Colonic mucosa (tissue), 4 donors: Measurements from ENCODE around the gene NXPE3. TPM values are rescaled to one million over a fixed set of nuclear protein-coding genes. Genes with fewer than 3 reads are reported as not detected.

ENCODE experiments used
- DNase-seq: peaks from one replicate; pipeline ENCODE4 v3.0.0-alpha.2; 2020
- H3K27ac ChIP-seq: fragments of 200-600 bp; one replicate; pipeline ENCODE4 v1.8.0; 2021
- H3K27me3 ChIP-seq: fragments of 200-600 bp; one replicate; pipeline ENCODE4 v1.8.0; 2021
- H3K36me3 ChIP-seq: fragments of 200-600 bp; one replicate; pipeline ENCODE4 v1.8.0; 2021
- H3K4me1 ChIP-seq: fragments of 200-600 bp; one replicate; pipeline ENCODE4 v1.8.0; 2021; ENCODE audit warnings: mild to moderate bottlenecking
- H3K4me3 ChIP-seq: fragments of 200-600 bp; one replicate; pipeline ENCODE4 v1.8.0; 2021
- H3K9ac ChIP-seq, 2 donors: one replicate each; pipeline ENCODE4 v1.7.0; 2013; ENCODE audit warnings: control low read depth in 2 of 2, low read depth in 2 of 2, low read length in 2 of 2
- H3K9me3 ChIP-seq: fragments of 200-600 bp; one replicate; pipeline ENCODE4 v1.8.0; 2021
- CTCF ChIP-seq: fragments of 200-600 bp; IDR thresholded peaks from one replicate; pipeline ENCODE4 v1.8.0; 2022; ENCODE audit warnings: antibody characterized with exemption, mild to moderate bottlenecking
- intact Hi-C: fragments of 100-400 bp; cut with DNase I; formaldehyde crosslinking; loops from one replicate; pipeline ENCODE4 v1.14.1; 2022
- total RNA-seq, 2 donors: library from RNA; stranded (reverse); fragmentation: NEBNext Ultra II Directional in 1 of 2; extraction: Animal tissue kit (Norgen Biotek cat#: 25700) in 1 of 2; gene quantifications; one replicate each; pipeline ENCODE4 v1.2.1, GENCODE V29; 2021
- donor health status: healthy.
- donor health status: DM: no; HTN: no; CAD: no.
- donor health status: DM: no; HTN: no; CAD: no.

NXPE3 gene
- total RNA-seq, 2 donors from 2014 or later: 2.1 to 3.5 TPM

GRCh38 chr3:101803939-101804338 is 24.9 kb downstream of the NXPE3 start:
- H3K27ac ChIP-seq: no peak overlapping the region
- H3K4me1 ChIP-seq: no peaks in the 10 kb centered on the region
- no peak overlapping the region for H3K9ac ChIP-seq
- no peaks in the 10 kb centered on the region for H3K27me3 ChIP-seq
- H3K9me3 ChIP-seq: no peaks in the 10 kb centered on the region
- no peak for TF ChIP-seq CTCF
- no peak for DNase-seq
- intact Hi-C loops: loop anchor here (2.0 kb wide), 1 partner anchor 733 kb away; no protein-coding TSS in a partner anchor
- H3K36me3 ChIP-seq: no peaks in the 10 kb centered on the region
- no peak overlapping the region for H3K4me3 ChIP-seq

GRCh38 chr3:101806491-101806890 is 27.5 kb downstream of the NXPE3 start:
- H3K9me3 ChIP-seq: no peaks in the 10 kb centered on the region
- no peak overlapping the region for H3K27ac ChIP-seq
- H3K27me3 ChIP-seq: no peaks in the 10 kb centered on the region
- H3K4me1 ChIP-seq: no peaks in the 10 kb centered on the region
- H3K4me3 ChIP-seq: no peak overlapping the region
- intact Hi-C loops: no loop called here
- no peak for TF ChIP-seq CTCF
- H3K9ac ChIP-seq: no peak overlapping the region
- no peak for DNase-seq
- H3K36me3 ChIP-seq: no peaks in the 10 kb centered on the region

- H3K27ac ChIP-seq: no peak overlapping the region
- H3K9ac ChIP-seq: no peak overlapping the region
- no peaks in the 10 kb centered on the region for H3K36me3 ChIP-seq
- no peak for TF ChIP-seq CTCF
- no peaks in the 10 kb centered on the region for H3K4me1 ChIP-seq
- H3K27me3 ChIP-seq: no peaks in the 10 kb centered on the region
- H3K9me3 ChIP-seq: no peaks in the 10 kb centered on the region
- intact Hi-C loops: loop anchor here (2.0 kb wide), 1 partner anchor 417 kb away; no protein-coding TSS in a partner anchor
- no peak overlapping the region for H3K4me3 ChIP-seq
- DNase-seq: no peak
Measured at GRCh38 chr3:101807888-101808287, 28.9 kb downstream of the NXPE3 start.

GRCh38 chr3:101809178-101810021 is 30.4 kb downstream of the NXPE3 start:
- H3K27me3 ChIP-seq: no peaks in the 10 kb centered on the region
- H3K4me1 ChIP-seq: peaks cover 4% of the 10 kb centered on the region
- no peaks in the 10 kb centered on the region for H3K9me3 ChIP-seq
- no peak overlapping the region for H3K27ac ChIP-seq
- no peak overlapping the region for H3K9ac ChIP-seq
- TF ChIP-seq CTCF: peak; percentile 69
- no peak overlapping the region for H3K4me3 ChIP-seq
- peak; percentile 38 for DNase-seq
- intact Hi-C loops: loop anchor here (2.0 kb wide), 1 partner anchor 415 kb away; no protein-coding TSS in a partner anchor
- no peaks in the 10 kb centered on the region for H3K36me3 ChIP-seq

- intact Hi-C loops: no loop called here
- no peak overlapping the region for H3K9ac ChIP-seq
- TF ChIP-seq CTCF: no peak
Measured at GRCh38 chr3:101810022-101810418, 31.0 kb downstream of the NXPE3 start.

More at GRCh38 chr3:101810022-101810418, 31.0 kb downstream of the NXPE3 start:
- H3K36me3 ChIP-seq: no peaks in the 10 kb centered on the region
- H3K9me3 ChIP-seq: no peaks in the 10 kb centered on the region
- no peak overlapping the region for H3K27ac ChIP-seq
- no peaks in the 10 kb centered on the region for H3K27me3 ChIP-seq
- no peak overlapping the region for H3K4me3 ChIP-seq
- peaks cover 10% of the 10 kb centered on the region for H3K4me1 ChIP-seq
- DNase-seq: no peak
